Measurements from ENCODE around the gene ABCA10.

DNA sequence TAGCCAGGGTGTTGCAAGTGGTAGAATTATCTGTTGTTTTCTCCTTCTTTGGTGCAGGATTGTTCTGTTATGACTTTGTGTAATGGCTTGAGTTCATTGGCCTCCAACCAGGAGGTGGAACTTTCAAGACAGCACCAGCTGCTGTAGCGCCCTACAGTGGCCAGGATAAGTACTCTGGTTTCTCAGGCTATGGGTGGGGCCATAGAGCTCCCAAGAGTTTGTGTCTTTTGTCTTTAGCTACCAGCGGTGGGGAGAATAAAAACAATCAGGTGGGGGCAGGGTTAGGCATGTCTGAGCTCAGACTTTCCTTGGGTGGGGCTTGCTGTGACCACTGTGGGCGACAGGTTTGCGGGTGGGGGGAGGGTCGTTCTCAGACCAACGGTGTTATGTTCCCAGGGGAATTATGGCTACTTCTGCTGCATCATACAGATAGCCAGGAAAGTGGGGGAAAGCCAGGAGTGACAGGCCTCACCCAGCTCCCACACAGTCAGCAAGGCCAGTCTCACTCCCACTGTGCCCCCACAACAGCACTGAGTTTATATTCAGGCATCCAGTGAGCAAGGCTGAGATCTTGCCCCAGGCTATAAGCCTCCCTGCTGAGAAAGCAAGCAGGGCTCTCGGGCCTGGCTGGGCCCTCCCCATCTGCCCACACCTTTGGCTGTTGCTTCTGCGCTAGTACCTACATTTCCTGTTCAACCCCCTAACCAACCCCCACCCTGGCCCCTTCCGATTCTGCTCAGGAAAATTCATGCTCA lies 15.4 kb downstream of the ABCA10 start:
- TF ChIP-seq CTCF (tag by site-specific recombination; IDR thresholded peaks at IDR 0.05) = no peak
- no peak for TF ChIP-seq ZNF701 (tag by site-specific recombination; IDR thresholded peaks at IDR 0.05)
- no peak for TF ChIP-seq ZNF19 (tag by site-specific recombination; IDR thresholded peaks at IDR 0.05; ENCODE audit: low read depth)
- TF ChIP-seq, protein P1, sequence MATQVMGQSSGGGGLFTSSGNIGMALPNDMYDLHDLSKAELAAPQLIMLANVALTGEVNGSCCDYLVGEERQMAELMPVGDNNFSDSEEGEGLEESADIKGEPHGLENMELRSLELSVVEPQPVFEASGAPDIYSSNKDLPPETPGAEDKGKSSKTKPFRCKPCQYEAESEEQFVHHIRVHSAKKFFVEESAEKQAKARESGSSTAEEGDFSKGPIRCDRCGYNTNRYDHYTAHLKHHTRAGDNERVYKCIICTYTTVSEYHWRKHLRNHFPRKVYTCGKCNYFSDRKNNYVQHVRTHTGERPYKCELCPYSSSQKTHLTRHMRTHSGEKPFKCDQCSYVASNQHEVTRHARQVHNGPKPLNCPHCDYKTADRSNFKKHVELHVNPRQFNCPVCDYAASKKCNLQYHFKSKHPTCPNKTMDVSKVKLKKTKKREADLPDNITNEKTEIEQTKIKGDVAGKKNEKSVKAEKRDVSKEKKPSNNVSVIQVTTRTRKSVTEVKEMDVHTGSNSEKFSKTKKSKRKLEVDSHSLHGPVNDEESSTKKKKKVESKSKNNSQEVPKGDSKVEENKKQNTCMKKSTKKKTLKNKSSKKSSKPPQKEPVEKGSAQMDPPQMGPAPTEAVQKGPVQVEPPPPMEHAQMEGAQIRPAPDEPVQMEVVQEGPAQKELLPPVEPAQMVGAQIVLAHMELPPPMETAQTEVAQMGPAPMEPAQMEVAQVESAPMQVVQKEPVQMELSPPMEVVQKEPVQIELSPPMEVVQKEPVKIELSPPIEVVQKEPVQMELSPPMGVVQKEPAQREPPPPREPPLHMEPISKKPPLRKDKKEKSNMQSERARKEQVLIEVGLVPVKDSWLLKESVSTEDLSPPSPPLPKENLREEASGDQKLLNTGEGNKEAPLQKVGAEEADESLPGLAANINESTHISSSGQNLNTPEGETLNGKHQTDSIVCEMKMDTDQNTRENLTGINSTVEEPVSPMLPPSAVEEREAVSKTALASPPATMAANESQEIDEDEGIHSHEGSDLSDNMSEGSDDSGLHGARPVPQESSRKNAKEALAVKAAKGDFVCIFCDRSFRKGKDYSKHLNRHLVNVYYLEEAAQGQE (tag by site-specific recombination; IDR thresholded peaks at IDR 0.05) = no peak
- no peak for TF ChIP-seq ZNF776 (tag by site-specific recombination; IDR thresholded peaks at IDR 0.05; ENCODE audit: borderline replicate concordance)
